NCI-H1092 treated with DMSO at 0.1 percent for 48 hours (cell line): Measurements from ENCODE around the gene ZMYND8.
"Not testable (repeated sequence)": the region's sequence is repeated elsewhere in the genome, so short reads cannot be mapped to it uniquely, and the experiment has no call there.

Experiments used
- DNase-seq: peaks from one replicate; lab custom pipeline; 2025; lab: John Stamatoyannopoulos, UW

The ZMYND8 gene

GRCh38 chr20:47356526-47357295 is at the start of gene ZMYND8:
ZMYND8 (minus strand) TSS chr20:47356699; CDS start chr20:47356670, 29 bp downstream.
- DNase-seq = peak; percentile 96

GRCh38 chr20:47405775-47406325 is 49.4 kb upstream of the ZMYND8 start:
- no peak for DNase-seq

- DNase-seq = no peak
These were observed 44.2 kb upstream of the ZMYND8 start for GRCh38 chr20:47400685-47401084.

GRCh38 chr20:47397652-47398301 is 41.3 kb upstream of the ZMYND8 start:
- DNase-seq = peak; percentile 87

- peak; percentile 12 for DNase-seq
These were observed 40.4 kb upstream of the ZMYND8 start for GRCh38 chr20:47396762-47397476.

- not testable (repeated sequence) for DNase-seq
These were observed 37.5 kb upstream of the ZMYND8 start for GRCh38 chr20:47393796-47394514.

GRCh38 chr20:47392721-47393073 is 36.2 kb upstream of the ZMYND8 start:
- no peak for DNase-seq

GRCh38 chr20:47392015-47392720 is 35.7 kb upstream of the ZMYND8 start:
- no peak for DNase-seq

- no peak for DNase-seq
These were observed 34.9 kb upstream of the ZMYND8 start for GRCh38 chr20:47391276-47392010.

- DNase-seq = no peak
These were observed 33.4 kb upstream of the ZMYND8 start for GRCh38 chr20:47389867-47390347.

GRCh38 chr20:47385968-47386367 is 29.5 kb upstream of the ZMYND8 start:
- not testable (repeated sequence) for DNase-seq

- no peak for DNase-seq
These were observed 26.4 kb upstream of the ZMYND8 start for GRCh38 chr20:47382746-47383415.

GRCh38 chr20:47380481-47380880 is 24.0 kb upstream of the ZMYND8 start:
- DNase-seq = no peak

GRCh38 chr20:47379433-47380150 is 23.1 kb upstream of the ZMYND8 start:
- DNase-seq = no peak

GRCh38 chr20:47377122-47377722 is 20.7 kb upstream of the ZMYND8 start:
- DNase-seq = no peak

GRCh38 chr20:47376096-47376643 is 19.7 kb upstream of the ZMYND8 start:
- not testable (repeated sequence) for DNase-seq

- not testable (repeated sequence) for DNase-seq
These were observed 17.6 kb upstream of the ZMYND8 start for GRCh38 chr20:47374121-47374520.

- no peak for DNase-seq
These were observed 16.8 kb upstream of the ZMYND8 start for GRCh38 chr20:47373206-47373733.
